ENCODE data around the gene GRPEL1.

- TF ChIP-seq YY1 (IDR thresholded peaks at IDR 0.05; ENCODE audit: insufficient read depth, insufficient read length) (no peak), ZNF274 (IDR thresholded peaks at IDR 0.05; ENCODE audit: low read depth, low read length) (no peak), SUZ12 (IDR thresholded peaks at IDR 0.05; ENCODE audit: extremely low read depth, insufficient read depth, insufficient read length) (no peak)
These were observed 1.9 kb downstream of the GRPEL1 start for GRCh38 chr4:7066006-7066405.
